CD4-positive, CD25-positive, alpha-beta regulatory T cell (primary cell): ENCODE measurements around the gene TBL1X. TPM values are rescaled to one million over a fixed set of nuclear protein-coding genes. Genes with fewer than 3 reads are reported as not detected.

Experiments used
- ATAC-seq, 2 donors: fragments of 150-1000 bp; cut with Tn5 transposase; one replicate each; pipeline ENCODE4 v1.10.0; 2021; ENCODE audit warnings: low read depth in 2 of 2, moderate number of reproducible peaks in 2 of 2, moderate library complexity in 1 of 2
- DNase-seq, 3 donors: peaks; one replicate each; pipeline versions ENCODE4 v3.0.0 to v3.0.0-alpha.2; 2012 to 2022; ENCODE audit warnings: mixed read lengths in 1 of 3
- H3K27ac ChIP-seq: one replicate; pipeline ENCODE4 v1.7.0; 2013; ENCODE audit warnings: mild to moderate bottlenecking, low read length; ENCODE audit not compliant: insufficient read depth, poor library complexity, severe bottlenecking
- H3K27me3 ChIP-seq: one replicate; pipeline ENCODE4 v1.7.0; 2013; ENCODE audit warnings: low read length; ENCODE audit not compliant: control insufficient read depth, insufficient read depth
- H3K36me3 ChIP-seq: one replicate; pipeline ENCODE4 v1.7.0; 2013; ENCODE audit warnings: mild to moderate bottlenecking, low read length, moderate library complexity; ENCODE audit not compliant: control insufficient read depth, insufficient read depth
- H3K4me1 ChIP-seq: 2 replicates; pipeline ENCODE4 v1.7.0; 2013; ENCODE audit warnings: mild to moderate bottlenecking, low read length; ENCODE audit not compliant: insufficient read depth, control insufficient read depth, poor library complexity, severe bottlenecking
- H3K4me3 ChIP-seq: one replicate; pipeline ENCODE4 v1.7.0; 2013; ENCODE audit warnings: low read depth, mild to moderate bottlenecking, low read length, moderate library complexity
- H3K9me3 ChIP-seq, 2 experiments: 1 replicate in 1 of 2; 2 replicates in 1 of 2; pipeline ENCODE4 v1.7.0; 2013; ENCODE audit warnings: low read length in 2 of 2, mild to moderate bottlenecking in 1 of 2, moderate library complexity in 1 of 2; ENCODE audit not compliant: control insufficient read depth in 2 of 2
- H3K27ac Mint-ChIP-seq, 3 donors: one replicate each; pipeline ENCODE4 v1.8.0; 2020 to 2022; ENCODE audit warnings: mild to moderate bottlenecking in 3 of 3, mixed read lengths in 3 of 3, moderate library complexity in 2 of 3
- H3K27me3 Mint-ChIP-seq: one replicate; pipeline ENCODE4 v1.8.0; 2022; ENCODE audit warnings: mild to moderate bottlenecking, mixed read lengths
- H3K36me3 Mint-ChIP-seq: one replicate; pipeline ENCODE4 v1.8.0; 2020; ENCODE audit warnings: mixed read lengths
- H3K4me1 Mint-ChIP-seq, 4 donors: one replicate each; pipeline ENCODE4 v1.8.0; 2020 to 2022; ENCODE audit warnings: mixed read lengths in 4 of 4, mild to moderate bottlenecking in 1 of 4
- H3K4me3 Mint-ChIP-seq, 4 donors: one replicate each; pipeline ENCODE4 v1.8.0; 2020 to 2022; ENCODE audit warnings: mild to moderate bottlenecking in 4 of 4, mixed read lengths in 4 of 4, moderate library complexity in 3 of 4
- H3K9me3 Mint-ChIP-seq, 7 donors: one replicate each; pipeline ENCODE4 v1.8.0; 2020 to 2022; ENCODE audit warnings: mixed read lengths in 7 of 7, mild to moderate bottlenecking in 3 of 7, moderate library complexity in 2 of 7
- polyA plus RNA-seq, 4 donors: library from polyadenylated mRNA; unstranded; fragments of 300-500 nt; fragmentation: Illumina TruSeq; gene quantifications; one replicate each; pipeline ENCODE4 v1.2.3, GENCODE V29; 2021
- total RNA-seq: library from RNA; stranded (reverse); gene quantifications from one replicate; pipeline ENCODE4 v1.2.3, GENCODE V29; 2022

The TBL1X gene
- total and polyA plus RNA-seq, 5 donors from 2014 or later = 6.7 to 23.4 (median 14.5) TPM

- H3K27me3 ChIP-seq = no peaks in the 10 kb centered on the region
- no peak overlapping the region for H3K4me3 ChIP-seq
- no peaks in the 10 kb centered on the region for H3K27me3 Mint-ChIP-seq
- no peak overlapping the region for H3K27ac Mint-ChIP-seq
- peaks cover 3% of the 10 kb centered on the region for H3K36me3 ChIP-seq
- no peaks in the 10 kb centered on the region for H3K4me1 Mint-ChIP-seq
- H3K27ac ChIP-seq = no peak overlapping the region
- peaks cover 12% of the 10 kb centered on the region for H3K36me3 Mint-ChIP-seq
- H3K4me1 ChIP-seq = no peaks in the 10 kb centered on the region
- no peak overlapping the region for H3K4me3 Mint-ChIP-seq
- H3K9me3 Mint-ChIP-seq = peaks cover 0 to 4% (median 0%) of the 10 kb centered on the region in 7 donors
- DNase-seq = no peak
- H3K9me3 ChIP-seq = no peaks in the 10 kb centered on the region
- no peak for ATAC-seq
These were observed 192.9 kb downstream of the TBL1X start for GRCh38 chrX:9657590-9658256.

GRCh38 chrX:9658409-9658808, 193.6 kb downstream of the TBL1X start:
- peaks cover 3% of the 10 kb centered on the region for H3K36me3 ChIP-seq
- no peak overlapping the region for H3K4me3 Mint-ChIP-seq
- H3K4me1 ChIP-seq = no peaks in the 10 kb centered on the region
- H3K27ac Mint-ChIP-seq = no peak overlapping the region
- H3K9me3 ChIP-seq = no peaks in the 10 kb centered on the region
- no peak for DNase-seq
- H3K27me3 ChIP-seq = no peaks in the 10 kb centered on the region
- no peaks in the 10 kb centered on the region for H3K27me3 Mint-ChIP-seq
- peaks cover 12% of the 10 kb centered on the region for H3K36me3 Mint-ChIP-seq
- no peak for ATAC-seq
- peaks cover 0 to 4% (median 0%) of the 10 kb centered on the region in 7 donors for H3K9me3 Mint-ChIP-seq
- no peak overlapping the region for H3K27ac ChIP-seq
- no peaks in the 10 kb centered on the region for H3K4me1 Mint-ChIP-seq
- H3K4me3 ChIP-seq = no peak overlapping the region

GRCh38 chrX:9659571-9660195, 194.8 kb downstream of the TBL1X start:
- DNase-seq (no peak), ATAC-seq (no peak)
- Mint-ChIP-seq H3K4me3 (no peak overlapping the region), H3K27ac (no peak overlapping the region), H3K36me3 (peaks cover 12% of the 10 kb centered on the region), H3K9me3 (no peaks in the 10 kb centered on the region), H3K4me1 (no peaks in the 10 kb centered on the region), H3K27me3 (no peaks in the 10 kb centered on the region)
- H3K4me3 ChIP-seq = no peak overlapping the region
- H3K27ac ChIP-seq = no peak overlapping the region
- no peaks in the 10 kb centered on the region for H3K9me3 ChIP-seq
- no peaks in the 10 kb centered on the region for H3K4me1 ChIP-seq
- H3K27me3 ChIP-seq = no peaks in the 10 kb centered on the region
- peaks cover 3% of the 10 kb centered on the region for H3K36me3 ChIP-seq

- peaks cover 0 to 6% (median 0%) of the 10 kb centered on the region in 4 donors for H3K4me1 Mint-ChIP-seq
- peak overlapping the region in 1 of 3 donors; percentile 69 for H3K27ac Mint-ChIP-seq
- H3K4me3 Mint-ChIP-seq = no peak overlapping the region
- peaks cover 9% of the 10 kb centered on the region for H3K36me3 Mint-ChIP-seq
- Histone ChIP-seq H3K27me3 (no peaks in the 10 kb centered on the region), H3K9me3 (no peaks in the 10 kb centered on the region), H3K4me1 (no peaks in the 10 kb centered on the region), H3K4me3 (no peak overlapping the region), H3K27ac (no peak overlapping the region), H3K36me3 (no peaks in the 10 kb centered on the region)
- ATAC-seq (no peak), DNase-seq (no peak)
- H3K9me3 Mint-ChIP-seq = no peaks in the 10 kb centered on the region
- H3K27me3 Mint-ChIP-seq = no peaks in the 10 kb centered on the region
These were observed 197.3 kb downstream of the TBL1X start for GRCh38 chrX:9662148-9662547.

- Mint-ChIP-seq H3K4me1 (peaks cover 0 to 6% (median 0%) of the 10 kb centered on the region in 4 donors), H3K36me3 (peaks cover 5% of the 10 kb centered on the region), H3K4me3 (no peak overlapping the region), H3K27me3 (no peaks in the 10 kb centered on the region), H3K27ac (peak overlapping the region in 1 of 3 donors; percentile 25), H3K9me3 (no peaks in the 10 kb centered on the region)
- DNase-seq = no peak
- Histone ChIP-seq H3K27ac (no peak overlapping the region), H3K9me3 (no peaks in the 10 kb centered on the region), H3K4me3 (no peak overlapping the region), H3K36me3 (no peaks in the 10 kb centered on the region), H3K4me1 (no peaks in the 10 kb centered on the region), H3K27me3 (no peaks in the 10 kb centered on the region)
- no peak for ATAC-seq
These were observed 198.4 kb downstream of the TBL1X start for GRCh38 chrX:9663216-9663615.

- ATAC-seq = no peak
- Histone ChIP-seq H3K27me3 (no peaks in the 10 kb centered on the region), H3K4me3 (no peak overlapping the region), H3K36me3 (no peaks in the 10 kb centered on the region), H3K9me3 (no peaks in the 10 kb centered on the region), H3K4me1 (no peaks in the 10 kb centered on the region), H3K27ac (no peak overlapping the region)
- H3K27me3 Mint-ChIP-seq = no peaks in the 10 kb centered on the region
- no peak overlapping the region for H3K4me3 Mint-ChIP-seq
- H3K27ac Mint-ChIP-seq = no peak overlapping the region
- H3K4me1 Mint-ChIP-seq = peaks cover 0 to 6% (median 0%) of the 10 kb centered on the region in 4 donors
- no peaks in the 10 kb centered on the region for H3K9me3 Mint-ChIP-seq
- H3K36me3 Mint-ChIP-seq = no peaks in the 10 kb centered on the region
- DNase-seq = no peak
These were observed 199.4 kb downstream of the TBL1X start for GRCh38 chrX:9664224-9664623.

GRCh38 chrX:9665113-9665512, 200.3 kb downstream of the TBL1X start:
- no peaks in the 10 kb centered on the region for H3K9me3 ChIP-seq
- Mint-ChIP-seq H3K4me3 (no peak overlapping the region), H3K27ac (no peak overlapping the region), H3K27me3 (no peaks in the 10 kb centered on the region), H3K4me1 (peaks cover 0 to 6% (median 0%) of the 10 kb centered on the region in 4 donors), H3K9me3 (no peaks in the 10 kb centered on the region), H3K36me3 (no peaks in the 10 kb centered on the region)
- H3K27ac ChIP-seq = no peak overlapping the region
- no peaks in the 10 kb centered on the region for H3K27me3 ChIP-seq
- no peak overlapping the region for H3K4me3 ChIP-seq
- no peaks in the 10 kb centered on the region for H3K4me1 ChIP-seq
- no peak for DNase-seq
- no peaks in the 10 kb centered on the region for H3K36me3 ChIP-seq
- no peak for ATAC-seq

GRCh38 chrX:9668537-9668936, 203.7 kb downstream of the TBL1X start:
- ATAC-seq (no peak), DNase-seq (no peak)
- Histone ChIP-seq H3K27me3 (no peaks in the 10 kb centered on the region), H3K27ac (no peak overlapping the region), H3K36me3 (no peaks in the 10 kb centered on the region), H3K9me3 (no peaks in the 10 kb centered on the region), H3K4me1 (no peaks in the 10 kb centered on the region), H3K4me3 (no peak overlapping the region)
- Mint-ChIP-seq H3K9me3 (no peaks in the 10 kb centered on the region), H3K27me3 (no peaks in the 10 kb centered on the region), H3K4me1 (peaks cover 0 to 6% (median 2%) of the 10 kb centered on the region in 4 donors), H3K4me3 (no peak overlapping the region), H3K36me3 (peaks cover 3% of the 10 kb centered on the region), H3K27ac (no peak overlapping the region)
